ENCODE results near the gene HABP4. TPM values are rescaled to one million over a fixed set of nuclear protein-coding genes. Genes with fewer than 3 reads are reported as not detected.

Gene HABP4
- total and polyA plus RNA-seq, 10 of the 15 experiments (the other 5 are each of a cell fraction or from before 2014, with no cell fraction given): 1.6 to 15.4 (median 11.6) TPM

DNA sequence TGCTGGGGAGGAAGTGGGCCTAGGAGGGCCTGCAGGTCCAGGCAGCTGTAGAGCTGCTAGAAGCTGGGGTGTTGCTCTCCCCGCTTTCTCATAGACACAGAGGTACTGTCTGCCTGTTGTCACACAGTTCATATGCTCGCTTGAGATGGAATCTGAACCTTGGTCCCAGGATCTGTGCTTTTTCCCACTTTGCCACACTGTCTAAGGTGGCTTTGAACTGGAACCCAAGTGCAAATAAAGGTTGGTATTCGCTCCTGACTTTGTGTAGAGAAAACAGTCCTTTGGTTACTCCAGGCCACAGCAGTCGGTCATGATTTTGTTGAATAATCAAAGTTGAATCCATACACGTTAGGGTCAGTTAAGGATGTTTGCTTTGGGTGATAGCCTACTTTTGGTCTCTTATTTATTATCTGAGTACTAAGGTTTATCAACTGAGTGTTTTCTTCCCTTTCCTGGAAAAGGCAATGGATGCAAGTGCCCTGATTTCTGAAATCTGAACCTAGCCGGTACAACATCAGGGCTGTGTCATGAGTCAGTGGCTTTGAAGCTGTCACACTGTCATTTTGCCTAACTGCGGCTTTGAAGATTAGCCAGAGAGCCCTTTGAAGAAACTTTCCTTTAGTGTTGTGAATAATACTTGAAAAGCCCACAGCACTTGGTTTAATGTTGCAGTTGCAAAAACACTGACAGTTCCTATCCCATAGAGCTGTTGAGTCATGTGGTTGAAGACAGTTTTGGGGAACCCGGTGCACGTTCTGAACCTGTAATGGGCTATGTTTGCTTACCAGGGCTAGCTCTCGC, 41.3 kb downstream of the HABP4 start (continued):
- TF ChIP-seq, protein P1, sequence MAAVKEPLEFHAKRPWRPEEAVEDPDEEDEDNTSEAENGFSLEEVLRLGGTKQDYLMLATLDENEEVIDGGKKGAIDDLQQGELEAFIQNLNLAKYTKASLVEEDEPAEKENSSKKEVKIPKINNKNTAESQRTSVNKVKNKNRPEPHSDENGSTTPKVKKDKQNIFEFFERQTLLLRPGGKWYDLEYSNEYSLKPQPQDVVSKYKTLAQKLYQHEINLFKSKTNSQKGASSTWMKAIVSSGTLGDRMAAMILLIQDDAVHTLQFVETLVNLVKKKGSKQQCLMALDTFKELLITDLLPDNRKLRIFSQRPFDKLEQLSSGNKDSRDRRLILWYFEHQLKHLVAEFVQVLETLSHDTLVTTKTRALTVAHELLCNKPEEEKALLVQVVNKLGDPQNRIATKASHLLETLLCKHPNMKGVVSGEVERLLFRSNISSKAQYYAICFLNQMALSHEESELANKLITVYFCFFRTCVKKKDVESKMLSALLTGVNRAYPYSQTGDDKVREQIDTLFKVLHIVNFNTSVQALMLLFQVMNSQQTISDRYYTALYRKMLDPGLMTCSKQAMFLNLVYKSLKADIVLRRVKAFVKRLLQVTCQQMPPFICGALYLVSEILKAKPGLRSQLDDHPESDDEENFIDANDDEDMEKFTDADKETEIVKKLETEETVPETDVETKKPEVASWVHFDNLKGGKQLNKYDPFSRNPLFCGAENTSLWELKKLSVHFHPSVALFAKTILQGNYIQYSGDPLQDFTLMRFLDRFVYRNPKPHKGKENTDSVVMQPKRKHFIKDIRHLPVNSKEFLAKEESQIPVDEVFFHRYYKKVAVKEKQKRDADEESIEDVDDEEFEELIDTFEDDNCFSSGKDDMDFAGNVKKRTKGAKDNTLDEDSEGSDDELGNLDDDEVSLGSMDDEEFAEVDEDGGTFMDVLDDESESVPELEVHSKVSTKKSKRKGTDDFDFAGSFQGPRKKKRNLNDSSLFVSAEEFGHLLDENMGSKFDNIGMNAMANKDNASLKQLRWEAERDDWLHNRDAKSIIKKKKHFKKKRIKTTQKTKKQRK (IDR thresholded peaks at IDR 0.05; ENCODE audit: low read depth, low read length): no peak
- TF ChIP-seq FOXM1 (IDR thresholded peaks at IDR 0.05; ENCODE audit: low read depth, low read length): no peak

DNA sequence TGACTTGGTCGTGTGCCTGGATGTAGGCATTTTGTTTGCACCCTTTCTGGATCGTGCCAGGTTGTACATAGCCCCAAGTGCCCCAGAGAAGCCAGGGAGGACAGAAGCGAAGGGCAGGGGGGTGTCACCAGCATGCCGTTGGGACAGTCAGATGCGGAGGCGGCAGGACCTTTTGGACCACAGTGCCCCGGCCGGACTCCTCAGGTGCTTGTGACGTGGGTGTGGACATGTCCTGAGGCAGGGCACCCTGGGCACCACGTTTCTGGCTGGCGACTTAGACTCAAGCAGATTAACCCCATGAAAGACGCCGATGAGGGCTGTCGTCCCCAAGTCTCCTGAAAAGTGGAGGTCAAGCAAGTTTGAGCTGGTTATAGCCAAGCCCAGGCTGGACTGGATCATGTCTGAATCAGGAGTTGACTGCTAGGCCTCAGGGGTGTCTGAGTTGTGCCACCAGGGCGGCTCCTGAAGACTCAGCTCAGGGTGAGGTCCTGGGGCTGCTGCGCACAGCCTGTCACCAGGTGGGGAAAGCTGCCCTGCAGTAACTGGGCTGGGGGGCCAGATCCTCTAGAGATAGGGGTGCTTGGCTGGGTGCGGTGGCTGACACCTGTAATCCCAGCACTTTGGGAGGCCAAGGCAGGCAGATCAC, 42.0 kb downstream of the HABP4 start:
- ATAC-seq (no peak), DNase-seq (ENCODE audit: low read depth, low spot score) (no peak), FAIRE-seq (no peak)
- H3K4me2 ChIP-seq (ENCODE audit: control insufficient read depth, insufficient read depth): no peak overlapping the region
- no peaks in the 10 kb centered on the region for H4K20me1 ChIP-seq (ENCODE audit: control insufficient read depth, insufficient read depth)
- no peak overlapping the region for H2AFZ ChIP-seq (ENCODE audit: control insufficient read depth, low read depth, low read length)
- H3K4me1 ChIP-seq (ENCODE audit: control insufficient read depth, insufficient read depth, low read length): no peaks in the 10 kb centered on the region
- in situ Hi-C loops (cut with MboI) (no loop called here), intact Hi-C loops (cut with micrococcal nuclease; ENCODE audit: unreplicated experiment) (no loop called here)
- ChIA-PET RAD21 (ENCODE audit: unreplicated experiment) (no interaction called here), CTCF (no interaction called here), POLR2A (no interaction called here), SMC1A (ENCODE audit: uncharacterized antibody, unreplicated experiment) (no interaction called here)
- no peaks in the 10 kb centered on the region for H3K27me3 ChIP-seq (replicated peaks in 1 of 2; ENCODE audit: control insufficient read depth in 2 of 2, insufficient read depth in 2 of 2, low read length in 1 of 2)
- no peak overlapping the region for H3K27ac ChIP-seq (ENCODE audit: control insufficient read depth, insufficient read depth)
- H3K9ac ChIP-seq (ENCODE audit: control insufficient read depth, insufficient read depth, low read length): no peak overlapping the region
- H3K4me3 ChIP-seq: no peak overlapping the region
- no peaks in the 10 kb centered on the region for H3K79me2 ChIP-seq (ENCODE audit: control insufficient read depth, insufficient read depth, low read length)
- 70% methylated on average over 17 of the region's 17 CpGs for WGBS (ENCODE audit: insufficient coverage, insufficient replicate concordance, low lambda C conversion rate, missing lambda C conversion rate)
- BruUV-seq (replicated peaks): no TSS peak
- no peaks in the 10 kb centered on the region for H3K9me3 ChIP-seq (replicated peaks; ENCODE audit: control insufficient read depth, insufficient read depth, low read length)
- H3K36me3 ChIP-seq (ENCODE audit: control insufficient read depth in 2 of 2, insufficient read depth in 2 of 2, low read length in 1 of 2): no peaks in the 10 kb centered on the region
- TF ChIP-seq CBX3 (IDR thresholded peaks at IDR 0.05; ENCODE audit: borderline replicate concordance, low read depth) (no peak), FOS (IDR thresholded peaks at IDR 0.05; ENCODE audit: borderline replicate concordance, extremely low read depth, insufficient read length) (no peak), EGR1 (IDR thresholded peaks at IDR 0.05; ENCODE audit: borderline replicate concordance in 1 of 2, low read depth in 2 of 2, low read length in 2 of 2) (no peak), NR2C2 (IDR thresholded peaks at IDR 0.05; ENCODE audit: borderline replicate concordance, control insufficient read depth, insufficient read length, low read depth) (no peak)
- TF ChIP-seq, protein P1 (IDR thresholded peaks at IDR 0.05; ENCODE audit: low read depth, low read length): no peak
- TF ChIP-seq, protein P2, sequence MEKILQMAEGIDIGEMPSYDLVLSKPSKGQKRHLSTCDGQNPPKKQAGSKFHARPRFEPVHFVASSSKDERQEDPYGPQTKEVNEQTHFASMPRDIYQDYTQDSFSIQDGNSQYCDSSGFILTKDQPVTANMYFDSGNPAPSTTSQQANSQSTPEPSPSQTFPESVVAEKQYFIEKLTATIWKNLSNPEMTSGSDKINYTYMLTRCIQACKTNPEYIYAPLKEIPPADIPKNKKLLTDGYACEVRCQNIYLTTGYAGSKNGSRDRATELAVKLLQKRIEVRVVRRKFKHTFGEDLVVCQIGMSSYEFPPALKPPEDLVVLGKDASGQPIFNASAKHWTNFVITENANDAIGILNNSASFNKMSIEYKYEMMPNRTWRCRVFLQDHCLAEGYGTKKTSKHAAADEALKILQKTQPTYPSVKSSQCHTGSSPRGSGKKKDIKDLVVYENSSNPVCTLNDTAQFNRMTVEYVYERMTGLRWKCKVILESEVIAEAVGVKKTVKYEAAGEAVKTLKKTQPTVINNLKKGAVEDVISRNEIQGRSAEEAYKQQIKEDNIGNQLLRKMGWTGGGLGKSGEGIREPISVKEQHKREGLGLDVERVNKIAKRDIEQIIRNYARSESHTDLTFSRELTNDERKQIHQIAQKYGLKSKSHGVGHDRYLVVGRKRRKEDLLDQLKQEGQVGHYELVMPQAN (conservative IDR thresholded peaks at IDR 0.05): no peak

Data from GM12878 (cell line).